H1 (cell line): ENCODE data around the gene DTX3. TPM values are rescaled to one million over a fixed set of nuclear protein-coding genes. Genes with fewer than 3 reads are reported as not detected.

ENCODE experiments used
- ASH2L ChIP-seq: fragments of 200-600, 300-600 bp; sonication (generic); IDR thresholded peaks from one replicate; pipeline ENCODE4 v1.7.1; 2017; ENCODE audit warnings: low read length
- ATF3 ChIP-seq: IDR thresholded peaks from 2 replicates; pipeline ENCODE4 v1.6.1; 2011; ENCODE audit warnings: low read depth, mild to moderate bottlenecking, low read length; ENCODE audit not compliant: insufficient read depth
- BRCA1 ChIP-seq: IDR thresholded peaks from 2 replicates; pipeline ENCODE4 v1.6.1; 2012; ENCODE audit warnings: low read depth, low read length, improper control_type of control experiment
- CHD7 ChIP-seq: fragments of 300-600 bp; sonication (generic); IDR thresholded peaks from 2 replicates; pipeline ENCODE4 v1.7.1; 2012; ENCODE audit warnings: low read length, moderate library complexity, mild to moderate bottlenecking, inconsistent platforms; ENCODE audit not compliant: insufficient replicate concordance
- FOSL1 ChIP-seq: IDR thresholded peaks from 2 replicates; pipeline ENCODE4 v1.6.1; 2011; ENCODE audit warnings: mild to moderate bottlenecking, low read depth, low read length, moderate library complexity; ENCODE audit not compliant: insufficient read depth
- MAFK ChIP-seq: IDR thresholded peaks from 2 replicates; pipeline ENCODE4 v1.6.1; 2012; ENCODE audit warnings: low read depth, mild to moderate bottlenecking, improper control_type of control experiment, low read length
- POLR2AphosphoS5 ChIP-seq: IDR thresholded peaks from 2 replicates; pipeline ENCODE4 v1.6.1; 2011; ENCODE audit warnings: low read depth, low read length
- RBBP5 ChIP-seq: IDR thresholded peaks from 2 replicates; pipeline ENCODE4 v1.7.1; 2012; ENCODE audit warnings: low read depth, mild to moderate bottlenecking, inconsistent platforms, low read length, moderate library complexity, borderline replicate concordance
- SP1 ChIP-seq: IDR thresholded peaks from 2 replicates; pipeline ENCODE4 v1.6.1; 2011; ENCODE audit warnings: low read depth, low read length
- SP2 ChIP-seq: IDR thresholded peaks from 2 replicates; pipeline ENCODE4 v1.6.1; 2012; ENCODE audit warnings: mild to moderate bottlenecking, low read length, inconsistent platforms
- TCF12 ChIP-seq: IDR thresholded peaks from 2 replicates; pipeline ENCODE4 v1.6.1; 2011; ENCODE audit warnings: low read depth, mild to moderate bottlenecking, low read length
- polyA plus RNA-seq, 7 experiments: library from polyadenylated mRNA; depleted of rRNA in 3 of 7; stranded (reverse) in 5 of 7; unstranded in 2 of 7; fragments of >200 nt in 5 of 7; fragments of 200-250 nt in 2 of 7; gene quantifications; 1 replicate in 5 of 7; 2 replicates in 1 of 7; 4 replicates in 1 of 7; pipeline versions ENCODE4 v1.2.1 to v1.2.3, GENCODE V29; 2011 to 2013; ENCODE audit warnings: missing spikeins in 2 of 7, mixed read lengths in 2 of 7
- total RNA-seq: library from RNA; stranded (reverse); fragmentation: NEBNext Ultra II Directional; extraction: Animal tissue kit (Norgen Biotek cat#: 25700); gene quantifications from 2 replicates; pipeline ENCODE4 v1.2.1, GENCODE V29; 2021

Gene DTX3
- total and polyA plus RNA-seq, 2 of the 8 experiments (the other 6 are each of a cell fraction or from before 2014, with no cell fraction given), result 41.8 to 92.5 TPM

GRCh38 chr12:57629897-57630471 lies 25.4 kb downstream of the DTX3 start (continued):
- no peak for TF ChIP-seq CHD7
- TF ChIP-seq FOSL1, result no peak
- TF ChIP-seq TCF12, result no peak
- no peak for TF ChIP-seq BRCA1
- TF ChIP-seq MAFK, result no peak
- TF ChIP-seq RBBP5, result no peak
- no peak for TF ChIP-seq ASH2L
- TF ChIP-seq SP1, result no peak
- TF ChIP-seq ATF3, result no peak
- no peak for TF ChIP-seq POLR2AphosphoS5
- no peak for TF ChIP-seq SP2
